ENCODE results near the gene LSM12.

DNA sequence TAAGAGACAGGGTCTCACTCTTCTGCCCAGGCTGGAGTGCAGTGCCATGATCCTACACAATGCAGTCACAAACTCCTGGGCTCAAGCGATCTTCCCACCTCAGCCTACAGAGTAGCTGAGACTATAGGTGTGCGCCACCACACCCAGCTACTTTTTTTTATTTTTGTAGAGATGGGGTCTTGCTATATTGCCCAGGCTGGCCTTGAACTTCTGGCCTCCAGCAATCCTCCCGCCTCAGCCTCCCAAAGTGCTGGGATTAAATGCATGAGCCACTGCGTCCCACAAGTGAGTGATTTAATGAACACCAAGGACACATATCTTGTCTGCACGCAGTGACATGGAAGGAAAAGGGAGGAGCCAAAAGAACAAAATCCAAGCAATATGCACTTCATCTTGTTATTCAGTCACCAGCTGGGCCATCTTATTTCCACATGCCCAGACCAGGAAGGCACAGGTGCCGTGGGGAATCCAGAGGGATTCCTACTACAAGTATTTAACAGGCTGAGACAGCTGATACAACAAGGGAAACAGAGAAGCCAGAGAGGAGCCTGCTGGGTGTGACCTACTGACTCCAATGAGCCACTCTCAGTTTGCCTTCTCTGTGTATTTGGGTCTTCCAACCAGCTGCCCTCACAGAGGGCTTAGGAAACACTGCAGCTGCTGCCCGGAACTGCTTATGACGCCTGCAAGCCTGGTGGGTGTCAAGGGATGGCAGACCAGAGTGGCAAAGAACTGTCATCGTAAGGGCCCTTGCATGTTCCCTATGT lies 17.0 kb downstream of the LSM12 start:
- TF ChIP-seq, protein P1, sequence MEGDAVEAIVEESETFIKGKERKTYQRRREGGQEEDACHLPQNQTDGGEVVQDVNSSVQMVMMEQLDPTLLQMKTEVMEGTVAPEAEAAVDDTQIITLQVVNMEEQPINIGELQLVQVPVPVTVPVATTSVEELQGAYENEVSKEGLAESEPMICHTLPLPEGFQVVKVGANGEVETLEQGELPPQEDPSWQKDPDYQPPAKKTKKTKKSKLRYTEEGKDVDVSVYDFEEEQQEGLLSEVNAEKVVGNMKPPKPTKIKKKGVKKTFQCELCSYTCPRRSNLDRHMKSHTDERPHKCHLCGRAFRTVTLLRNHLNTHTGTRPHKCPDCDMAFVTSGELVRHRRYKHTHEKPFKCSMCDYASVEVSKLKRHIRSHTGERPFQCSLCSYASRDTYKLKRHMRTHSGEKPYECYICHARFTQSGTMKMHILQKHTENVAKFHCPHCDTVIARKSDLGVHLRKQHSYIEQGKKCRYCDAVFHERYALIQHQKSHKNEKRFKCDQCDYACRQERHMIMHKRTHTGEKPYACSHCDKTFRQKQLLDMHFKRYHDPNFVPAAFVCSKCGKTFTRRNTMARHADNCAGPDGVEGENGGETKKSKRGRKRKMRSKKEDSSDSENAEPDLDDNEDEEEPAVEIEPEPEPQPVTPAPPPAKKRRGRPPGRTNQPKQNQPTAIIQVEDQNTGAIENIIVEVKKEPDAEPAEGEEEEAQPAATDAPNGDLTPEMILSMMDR (IDR thresholded peaks at IDR 0.05; ENCODE audit: extremely low read depth in 1 of 2, insufficient read depth in 1 of 2, low read depth in 1 of 2, low read length in 2 of 2), result no peak
- TF ChIP-seq MYC (IDR thresholded peaks at IDR 0.05; ENCODE audit: low read depth, low read length), result no peak
- no peak for TF ChIP-seq POLR2AphosphoS5 (IDR thresholded peaks at IDR 0.05; ENCODE audit: insufficient read depth, low read depth, low read length)
- TF ChIP-seq GATA2 (IDR thresholded peaks at IDR 0.05; ENCODE audit: insufficient read depth, insufficient read length, low read depth, low read length), result no peak
- TF ChIP-seq, protein P2, sequence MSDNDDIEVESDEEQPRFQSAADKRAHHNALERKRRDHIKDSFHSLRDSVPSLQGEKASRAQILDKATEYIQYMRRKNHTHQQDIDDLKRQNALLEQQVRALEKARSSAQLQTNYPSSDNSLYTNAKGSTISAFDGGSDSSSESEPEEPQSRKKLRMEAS (IDR thresholded peaks at IDR 0.05; ENCODE audit: insufficient read depth, insufficient read length), result no peak
- no peak for TF ChIP-seq EZH2 (IDR thresholded peaks at IDR 0.05; ENCODE audit: borderline replicate concordance, low read depth, low read length, severe bottlenecking)
- TF ChIP-seq POLR2A (IDR thresholded peaks at IDR 0.05; ENCODE audit: low read depth, low read length), result no peak
- no peak for TF ChIP-seq JUN (IDR thresholded peaks at IDR 0.05; ENCODE audit: borderline replicate concordance, insufficient read depth, insufficient read length, low read depth)
